ENCODE data around the gene L3MBTL4. TPM values are rescaled to one million over a fixed set of nuclear protein-coding genes. Genes with fewer than 3 reads are reported as not detected.
"Not testable (repeated sequence)": the region's sequence is repeated elsewhere in the genome, so short reads cannot be mapped to it uniquely, and the experiment has no call there.

The L3MBTL4 gene
- total RNA-seq, 1 donor from 2014 or later = 8.7 TPM

DNA sequence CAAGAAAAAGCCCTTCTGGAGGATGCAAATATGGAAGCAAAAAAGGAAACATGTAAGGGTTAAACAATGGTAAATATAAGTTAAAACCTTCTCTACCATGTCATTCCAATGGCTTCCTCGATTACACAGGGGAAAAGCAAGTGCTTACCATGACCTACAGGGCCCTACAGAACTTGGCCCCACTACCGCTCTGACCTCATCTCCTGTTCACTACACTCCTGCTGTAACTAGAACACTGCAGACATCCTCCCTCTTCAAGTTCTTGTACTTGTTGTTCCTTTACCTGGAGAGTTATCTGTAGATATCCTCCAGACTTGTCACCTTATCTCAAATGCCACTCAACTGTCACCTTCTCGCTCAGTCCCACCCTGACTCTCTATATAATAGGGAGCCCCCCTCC, 194.6 kb downstream of the L3MBTL4 start:
- ATAC-seq = no peak
- DNase-seq (ENCODE audit: low spot score) = no peak
- intact Hi-C loops (cut with DNase I) = no loop called here

DNA sequence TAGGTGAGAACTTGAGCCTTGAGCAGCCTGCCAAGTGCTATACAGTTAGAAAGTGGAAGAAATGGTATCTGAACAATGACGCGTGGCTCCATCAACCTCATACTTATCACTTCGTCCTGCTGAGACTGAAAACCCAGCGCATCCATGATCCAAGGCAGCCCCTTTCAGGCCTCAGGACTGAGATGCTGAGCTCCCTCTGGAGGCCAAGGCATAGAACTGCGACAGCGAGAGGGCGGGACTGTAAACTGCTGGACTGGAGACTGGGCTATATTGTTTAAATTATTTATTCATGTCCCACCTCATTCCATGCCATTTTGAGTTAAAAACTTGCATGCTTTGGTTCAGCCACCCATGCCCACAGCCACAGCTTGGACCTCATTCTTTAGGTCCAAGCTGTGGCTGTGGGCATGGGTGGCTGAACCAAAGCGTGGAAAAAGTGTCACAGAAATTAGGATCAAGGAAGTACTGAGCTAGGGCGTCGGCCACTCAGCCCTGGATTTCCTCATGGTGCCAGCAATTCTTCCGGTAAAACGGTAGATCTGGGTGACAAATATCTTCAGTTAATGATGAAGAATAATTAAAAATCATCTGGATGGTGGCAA, 195.5 kb downstream of the L3MBTL4 start:
- intact Hi-C loops (cut with DNase I) = no loop called here
- DNase-seq (ENCODE audit: low spot score) (no peak), ATAC-seq (no peak)

DNA sequence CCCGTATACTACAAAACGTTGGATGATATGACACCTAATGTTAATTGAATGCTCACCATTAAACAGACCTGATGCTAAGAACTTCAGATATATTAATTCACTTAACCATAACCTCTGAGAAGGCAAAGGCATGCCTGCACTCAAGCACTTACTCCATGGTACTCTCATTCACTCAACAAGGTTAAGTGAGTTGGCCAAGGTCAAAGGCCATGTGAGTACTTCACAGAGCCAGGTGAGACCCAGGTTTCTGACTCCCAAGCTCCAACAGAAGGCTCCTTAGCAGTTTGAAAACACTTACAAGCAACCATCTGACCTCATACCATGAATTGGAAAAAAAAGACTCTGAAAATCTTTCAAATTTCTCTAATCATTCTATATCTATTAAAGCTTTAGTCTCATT, 198.8 kb downstream of the L3MBTL4 start:
- intact Hi-C loops (cut with DNase I) = no loop called here

DNA sequence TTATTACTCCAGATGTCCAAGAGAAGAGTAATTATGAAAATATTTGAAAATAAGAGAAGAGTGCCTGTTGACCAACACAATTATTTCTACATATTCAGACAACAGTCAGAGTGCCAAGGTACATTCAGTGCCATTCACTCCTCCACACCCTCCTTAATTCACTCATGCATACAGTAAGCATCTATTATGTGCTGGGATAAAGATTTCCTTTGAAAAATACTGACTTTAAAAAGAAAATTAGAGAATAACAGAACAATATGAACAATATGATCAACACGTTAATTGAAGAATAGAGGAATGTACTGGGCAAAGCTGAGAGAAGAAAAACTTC, 203.6 kb downstream of the L3MBTL4 start:
- DNase-seq (ENCODE audit: low spot score) (no peak), ATAC-seq (no peak)
- intact Hi-C loops (cut with DNase I) = no loop called here

More for the DNA sequence above, 198.8 kb downstream of the L3MBTL4 start:
- ATAC-seq (no peak), DNase-seq (ENCODE audit: low spot score) (no peak)

GRCh38 chr18:6210349-6211173, 204.2 kb downstream of the L3MBTL4 start:
- DNase-seq (ENCODE audit: low spot score) (no peak), ATAC-seq (no peak)
- intact Hi-C loops (cut with DNase I) = no loop called here

DNA sequence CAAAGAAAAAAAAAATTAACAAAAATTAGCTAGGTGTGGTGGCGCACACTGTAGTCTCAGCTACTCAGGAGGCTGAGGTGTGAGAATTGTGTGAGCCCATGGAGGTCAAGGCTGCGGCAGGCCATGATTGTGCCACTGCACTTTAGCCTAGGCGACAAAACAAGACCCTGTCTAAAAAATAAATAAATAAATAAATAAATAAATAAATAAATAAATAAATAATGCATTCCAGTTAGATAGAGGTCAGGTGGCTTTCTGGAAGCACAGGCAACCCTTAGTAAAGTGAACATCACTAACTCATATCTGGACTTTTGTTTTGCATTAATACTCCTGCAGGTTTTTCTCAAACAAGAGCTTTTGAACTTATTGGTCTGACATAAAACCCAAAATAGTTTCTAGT, 206.8 kb downstream of the L3MBTL4 start:
- no peak for DNase-seq (ENCODE audit: low spot score)
- no peak for ATAC-seq
- intact Hi-C loops (cut with DNase I) = no loop called here

GRCh38 chr18:6207116-6207515, 207.6 kb downstream of the L3MBTL4 start:
- ATAC-seq (no peak), DNase-seq (ENCODE audit: low spot score) (no peak)
- intact Hi-C loops (cut with DNase I) = no loop called here

- no peak for DNase-seq (ENCODE audit: low spot score)
- no peak for ATAC-seq
- intact Hi-C loops (cut with DNase I) = no loop called here
Measured at GRCh38 chr18:6205706-6206105, 209.0 kb downstream of the L3MBTL4 start.

GRCh38 chr18:6204476-6204875, 210.2 kb downstream of the L3MBTL4 start:
- no peak for ATAC-seq

GRCh38 chr18:6203791-6204190, 210.9 kb downstream of the L3MBTL4 start:
- no peak for ATAC-seq
- intact Hi-C loops (cut with DNase I) = no loop called here
- DNase-seq (ENCODE audit: low spot score) = no peak

More at GRCh38 chr18:6204476-6204875, 210.2 kb downstream of the L3MBTL4 start:
- intact Hi-C loops (cut with DNase I) = no loop called here
- no peak for DNase-seq (ENCODE audit: low spot score)

- DNase-seq (ENCODE audit: low spot score) = no peak
- intact Hi-C loops (cut with DNase I) = no loop called here
- no peak for ATAC-seq
Measured at GRCh38 chr18:6202861-6203260, 211.8 kb downstream of the L3MBTL4 start.

DNA sequence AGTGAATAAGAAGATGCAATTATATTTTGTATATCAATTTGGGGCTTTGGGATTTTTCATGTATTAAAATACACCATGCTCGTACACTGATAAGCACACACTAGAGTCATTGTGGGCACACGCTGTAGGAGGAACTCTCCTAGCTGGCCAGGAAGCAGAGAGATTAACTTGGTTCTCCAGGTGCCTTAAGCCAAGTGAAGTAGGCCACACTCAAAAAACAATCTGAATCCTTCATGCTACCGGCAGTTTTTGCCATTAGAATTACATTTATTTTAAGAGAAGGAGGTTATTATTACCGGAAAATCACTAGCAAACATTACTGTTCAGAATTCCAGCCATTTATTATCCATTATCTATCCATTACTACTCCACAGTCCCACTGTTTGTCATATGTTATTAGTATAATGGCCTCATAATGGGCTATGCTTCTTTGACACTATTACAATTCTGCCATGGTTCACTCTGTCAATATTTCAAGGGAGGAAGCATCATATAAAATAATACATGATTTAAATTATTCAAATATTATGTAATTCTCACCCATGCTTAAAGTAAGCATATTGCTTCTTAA, 214.4 kb downstream of the L3MBTL4 start:
- no peak for DNase-seq (ENCODE audit: low spot score)
- intact Hi-C loops (cut with DNase I) = no loop called here
- no peak for ATAC-seq

GRCh38 chr18:6199777-6200176, 214.9 kb downstream of the L3MBTL4 start:
- no peak for DNase-seq (ENCODE audit: low spot score)
- intact Hi-C loops (cut with DNase I) = no loop called here

DNA sequence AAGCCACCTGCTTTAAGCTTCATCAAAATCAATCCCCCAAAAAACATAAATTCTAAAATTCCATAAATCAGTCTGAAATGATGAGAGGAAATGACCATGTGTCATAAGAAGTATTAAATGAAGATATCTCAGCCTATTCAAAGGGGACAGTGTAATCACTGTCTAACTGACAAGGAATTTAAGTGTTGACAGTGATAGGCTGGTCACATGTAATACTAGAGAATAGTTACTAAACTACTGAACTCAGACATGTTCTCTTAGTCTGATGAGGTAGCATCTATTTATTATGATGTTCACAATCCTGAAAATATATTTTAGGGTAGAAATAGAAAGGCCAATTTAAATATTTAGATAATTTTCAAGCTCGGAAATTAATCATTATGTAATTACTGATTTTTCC, 216.1 kb downstream of the L3MBTL4 start:
- DNase-seq (ENCODE audit: low spot score) (no peak), ATAC-seq (no peak)
- intact Hi-C loops (cut with DNase I) = no loop called here

More at GRCh38 chr18:6199777-6200176, 214.9 kb downstream of the L3MBTL4 start:
- ATAC-seq = no peak

- ATAC-seq = no peak
- no peak for DNase-seq (ENCODE audit: low spot score)
- intact Hi-C loops (cut with DNase I) = loop anchor here (5.0 kb wide), 1 partner anchor 252 kb away; no protein-coding TSS in a partner anchor
Measured at GRCh38 chr18:6194640-6195039, 220.1 kb downstream of the L3MBTL4 start.

GRCh38 chr18:6185782-6186181, 228.9 kb downstream of the L3MBTL4 start:
- intact Hi-C loops (cut with DNase I); DNase-seq (ENCODE audit: low spot score); ATAC-seq: not testable (repeated sequence)

- ATAC-seq (no peak), DNase-seq (ENCODE audit: low spot score) (no peak)
- intact Hi-C loops (cut with DNase I) = no loop called here
Measured at GRCh38 chr18:6174983-6175745, 239.5 kb downstream of the L3MBTL4 start.

DNA sequence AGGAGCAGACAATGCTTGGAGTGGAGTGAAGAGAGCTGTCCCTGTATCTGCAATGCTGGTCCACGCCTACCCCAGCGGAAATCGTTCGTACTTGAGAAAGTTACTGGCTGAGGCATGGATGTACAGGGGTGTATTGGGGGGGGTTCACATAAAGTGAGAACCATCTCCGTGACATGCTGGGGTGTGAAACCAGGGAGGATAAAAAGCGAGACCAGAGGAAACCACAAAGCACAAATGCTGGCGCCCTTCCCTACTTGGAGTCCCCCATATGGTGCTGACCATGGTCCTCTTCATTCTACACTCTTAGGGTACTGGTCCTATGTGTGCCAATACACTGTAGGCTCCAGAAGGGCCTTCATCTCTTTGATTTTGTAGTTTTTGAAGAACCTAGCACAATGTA, 244.1 kb downstream of the L3MBTL4 start:
- ATAC-seq (no peak), DNase-seq (ENCODE audit: low spot score) (no peak)
- intact Hi-C loops (cut with DNase I) = no loop called here

GRCh38 chr18:6161549-6161948, 253.2 kb downstream of the L3MBTL4 start:
- no peak for DNase-seq (ENCODE audit: low spot score)
- no peak for ATAC-seq
- intact Hi-C loops (cut with DNase I) = no loop called here

- intact Hi-C loops (cut with DNase I) = no loop called here
- ATAC-seq = no peak
Measured at GRCh38 chr18:6159426-6159825, 255.3 kb downstream of the L3MBTL4 start.

More at GRCh38 chr18:6159426-6159825, 255.3 kb downstream of the L3MBTL4 start:
- DNase-seq (ENCODE audit: low spot score) = no peak
